ENCODE data around the gene BCAP31. TPM values are rescaled to one million over a fixed set of nuclear protein-coding genes. Genes with fewer than 3 reads are reported as not detected.

BCAP31 gene
- total RNA-seq, 1 experiment from 2014 or later = 371 TPM

- H3K36me3 Mint-ChIP-seq (ENCODE audit: insufficient read depth, unreplicated experiment) = peaks cover 42% of the 10 kb centered on the region
- peak overlapping the region; percentile 83 for H3K4me3 Mint-ChIP-seq (ENCODE audit: low read depth, unreplicated experiment)
- BruUV-seq (replicated peaks) = no TSS peak
- H3K9me3 Mint-ChIP-seq (ENCODE audit: low read depth, unreplicated experiment) = no peaks in the 10 kb centered on the region
- CTCF ChIA-PET = interaction anchor here (1.1 kb wide), 1 partner anchor 182 kb away, joined by 3 read pairs; no protein-coding TSS in a partner anchor
- H3K27ac Mint-ChIP-seq (ENCODE audit: unreplicated experiment) = peak overlapping the region; percentile 43
- no peaks in the 10 kb centered on the region for H3K27me3 Mint-ChIP-seq (ENCODE audit: unreplicated experiment)
- intact Hi-C loops (cut with micrococcal nuclease; ENCODE audit: unreplicated experiment) = loop anchor here (2.0 kb wide), 1 partner anchor 119 kb away; no protein-coding TSS in a partner anchor
- DNase-seq = peak; percentile 30
- no peak for TF ChIP-seq CTCF (IDR thresholded peaks at IDR 0.05; ENCODE audit: unreplicated experiment)
- H3K4me1 Mint-ChIP-seq (ENCODE audit: low read depth, unreplicated experiment) = peaks cover 11% of the 10 kb centered on the region
Measured at GRCh38 chrX:153765138-153766079, 41.2 kb upstream of the BCAP31 start.

- no peak for TF ChIP-seq CTCF (IDR thresholded peaks at IDR 0.05; ENCODE audit: unreplicated experiment)
- Mint-ChIP-seq H3K36me3 (ENCODE audit: insufficient read depth, unreplicated experiment) (peaks cover 37% of the 10 kb centered on the region), H3K4me3 (ENCODE audit: low read depth, unreplicated experiment) (peak overlapping the region; percentile 83), H3K27me3 (ENCODE audit: unreplicated experiment) (no peaks in the 10 kb centered on the region), H3K27ac (ENCODE audit: unreplicated experiment) (no peak overlapping the region), H3K4me1 (ENCODE audit: low read depth, unreplicated experiment) (peaks cover 11% of the 10 kb centered on the region), H3K9me3 (ENCODE audit: low read depth, unreplicated experiment) (no peaks in the 10 kb centered on the region)
- CTCF ChIA-PET = interaction anchor here (1.1 kb wide), 1 partner anchor 182 kb away, joined by 3 read pairs; no protein-coding TSS in a partner anchor
- no peak for DNase-seq
- BruUV-seq (replicated peaks) = no TSS peak
- intact Hi-C loops (cut with micrococcal nuclease; ENCODE audit: unreplicated experiment) = loop anchor here (2.0 to 5.0 kb wide), 2 partner anchors 120 to 183 kb away; no protein-coding TSS in a partner anchor
Measured at GRCh38 chrX:153764786-153765137, 40.6 kb upstream of the BCAP31 start.

GRCh38 chrX:153763989-153764755 lies 40.0 kb upstream of the BCAP31 start, which contains the start of gene PLXNB3:
TSS of gene PLXNB3 (plus strand) at chrX:153764249. CDS start at chrX:153765536, 1,287 bp downstream.
- intact Hi-C loops (cut with micrococcal nuclease; ENCODE audit: unreplicated experiment) = loop anchor here (2.0 to 5.0 kb wide), 2 partner anchors 121 to 183 kb away; no protein-coding TSS in a partner anchor
- peaks cover 32% of the 10 kb centered on the region for H3K36me3 Mint-ChIP-seq (ENCODE audit: insufficient read depth, unreplicated experiment)
- peak; percentile 92 for DNase-seq
- peaks cover 11% of the 10 kb centered on the region for H3K4me1 Mint-ChIP-seq (ENCODE audit: low read depth, unreplicated experiment)
- H3K27me3 Mint-ChIP-seq (ENCODE audit: unreplicated experiment) = no peaks in the 10 kb centered on the region
- H3K27ac Mint-ChIP-seq (ENCODE audit: unreplicated experiment) = peak within 1 kb of the TSS; percentile 54
- CTCF ChIA-PET = no interaction called here
- TF ChIP-seq CTCF (IDR thresholded peaks at IDR 0.05; ENCODE audit: unreplicated experiment) = peak; percentile 70
- BruUV-seq (replicated peaks) = no TSS peak
- H3K4me3 Mint-ChIP-seq (ENCODE audit: low read depth, unreplicated experiment) = peak within 1 kb of the TSS; percentile 83
- H3K9me3 Mint-ChIP-seq (ENCODE audit: low read depth, unreplicated experiment) = no peaks in the 10 kb centered on the region

DNA sequence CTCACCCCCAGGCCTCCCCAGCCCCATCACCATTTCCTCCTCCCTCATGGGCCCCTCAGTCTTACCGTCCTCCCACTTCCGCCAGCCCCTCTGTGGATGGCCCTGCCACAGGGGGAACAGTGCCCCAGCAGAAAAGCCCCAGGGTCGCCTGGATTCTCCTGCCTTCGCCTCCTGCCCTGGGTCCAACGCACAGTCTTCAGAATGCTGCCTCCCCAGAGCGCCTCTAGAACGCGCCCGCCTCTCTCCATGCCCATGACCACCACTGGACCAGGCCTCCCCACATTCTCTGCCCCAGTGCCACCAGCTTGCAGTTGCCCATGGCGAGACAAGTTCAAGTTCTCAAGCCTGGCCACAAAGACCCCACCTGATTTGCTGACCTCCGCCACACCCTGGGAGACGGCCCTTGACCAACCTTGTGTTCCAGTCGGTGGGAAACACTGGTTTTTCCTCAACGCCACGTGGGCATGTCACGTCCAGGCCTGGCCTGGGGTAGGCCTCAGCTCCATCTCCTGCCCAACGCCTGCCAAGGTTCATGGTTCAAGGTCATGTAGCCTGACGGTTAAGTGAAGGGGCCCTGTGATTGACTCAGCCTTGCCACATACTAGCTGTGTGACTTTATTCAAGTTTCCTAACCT lies 39.2 kb upstream of the BCAP31 start:
- BruUV-seq (replicated peaks) = no TSS peak
- CTCF ChIA-PET = no interaction called here
- H3K4me3 Mint-ChIP-seq (ENCODE audit: low read depth, unreplicated experiment) = peak overlapping the region; percentile 83
- no peak overlapping the region for H3K27ac Mint-ChIP-seq (ENCODE audit: unreplicated experiment)
- peaks cover 32% of the 10 kb centered on the region for H3K36me3 Mint-ChIP-seq (ENCODE audit: insufficient read depth, unreplicated experiment)
- no peak for DNase-seq
- H3K9me3 Mint-ChIP-seq (ENCODE audit: low read depth, unreplicated experiment) = no peaks in the 10 kb centered on the region
- no peak for TF ChIP-seq CTCF (IDR thresholded peaks at IDR 0.05; ENCODE audit: unreplicated experiment)
- intact Hi-C loops (cut with micrococcal nuclease; ENCODE audit: unreplicated experiment) = loop anchor here (5.0 kb wide), 1 partner anchor 184 kb away; no protein-coding TSS in a partner anchor
- H3K27me3 Mint-ChIP-seq (ENCODE audit: unreplicated experiment) = no peaks in the 10 kb centered on the region
- H3K4me1 Mint-ChIP-seq (ENCODE audit: low read depth, unreplicated experiment) = peaks cover 11% of the 10 kb centered on the region

All from Calu3 (cell line).